ENCODE data around the gene DDX31.
A peak's percentile ranks its signal among the peaks of the same experiment; 100 is the strongest.

The DDX31 gene

DNA sequence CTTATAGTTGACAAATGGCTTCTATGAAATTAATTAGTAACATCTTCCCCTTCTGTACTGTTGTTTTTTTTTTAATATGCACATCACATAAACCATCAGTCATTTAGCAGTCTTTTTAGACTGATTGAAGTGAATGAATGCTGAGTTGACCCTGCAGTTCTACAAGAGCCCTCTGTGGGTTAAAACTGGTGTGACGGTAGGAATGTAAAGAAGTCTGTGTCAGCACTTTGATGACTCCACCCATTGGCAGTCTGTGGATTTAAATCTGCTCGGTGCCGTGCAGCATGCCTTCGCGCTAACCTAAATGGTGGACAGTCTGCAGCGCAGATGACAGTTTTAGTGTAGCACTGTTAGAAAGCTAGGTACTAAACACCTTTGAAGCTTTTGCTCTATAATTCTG lies 3.6 kb upstream of the DDX31 start:
- no peak for DNase-seq (ENCODE audit: low read depth, low spot score)

GRCh38 chr9:132672413-132672690 lies 2.6 kb upstream of the DDX31 start:
- no peak for DNase-seq (ENCODE audit: low read depth, low spot score)

DNA sequence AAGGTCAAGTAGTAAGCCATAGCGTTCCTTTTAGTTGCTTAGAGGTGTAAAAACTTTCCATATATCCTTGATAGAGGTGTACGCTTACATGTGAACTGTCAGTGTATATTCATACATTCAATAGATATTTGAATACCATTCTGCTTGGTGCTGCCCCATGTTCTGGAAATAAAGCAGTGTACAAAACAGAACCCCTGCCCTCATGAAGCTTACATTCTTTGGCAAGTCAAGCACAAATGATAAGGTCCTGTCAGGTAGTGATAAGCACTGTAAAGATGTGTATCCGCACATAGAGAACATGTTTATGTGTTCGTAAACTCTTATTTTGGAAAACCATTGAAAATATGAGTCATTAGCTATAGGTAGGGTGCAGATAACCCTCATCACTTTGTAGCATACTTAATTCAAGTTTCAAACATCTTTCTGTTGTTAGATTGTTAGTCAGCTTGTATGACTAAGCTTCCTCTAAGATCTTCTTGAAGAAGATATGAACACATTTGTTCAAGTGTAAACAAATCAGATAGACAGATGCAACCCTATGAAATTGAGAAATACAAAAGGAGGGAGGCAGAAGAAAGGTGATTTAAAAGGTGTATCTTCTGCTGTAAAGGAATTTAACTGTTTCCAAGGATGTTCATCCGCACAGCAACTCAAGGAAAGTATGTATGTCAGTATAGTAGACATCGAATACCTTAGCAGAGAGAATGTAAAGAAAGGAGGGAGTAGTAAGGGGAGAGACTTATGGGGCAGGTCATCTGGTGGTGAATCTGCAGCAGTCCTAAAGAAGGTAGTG lies 2.0 kb upstream of the DDX31 start:
- no peak for DNase-seq (ENCODE audit: low read depth, low spot score)

GRCh38 chr9:132670457-132671391 lies 941 bp upstream of the DDX31 start, which contains the start of gene GTF3C4:
TSS of gene GTF3C4 (plus strand) at chr9:132670464. CDS start at chr9:132670599, 135 bp downstream.
- DNase-seq (ENCODE audit: low read depth, low spot score), result peak; percentile 10

DNA sequence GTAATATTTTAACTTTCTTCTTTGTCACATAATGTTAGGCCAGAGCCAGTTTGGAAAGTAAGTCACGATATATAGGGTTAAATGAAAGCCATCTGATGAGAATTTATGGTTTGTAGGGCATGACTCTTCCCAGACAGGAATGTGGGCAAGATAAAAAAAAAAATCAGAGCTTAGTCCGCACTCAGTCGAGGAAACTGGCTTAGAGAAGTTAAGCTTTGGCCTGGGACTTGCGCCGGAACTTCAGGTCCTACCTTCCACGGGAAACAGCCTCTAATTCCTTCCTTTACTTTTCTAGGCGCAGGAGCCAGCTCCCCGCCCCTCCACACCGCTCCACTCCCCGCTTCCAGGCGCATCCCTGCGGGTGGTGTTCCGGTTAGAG lies 475 bp downstream of the DDX31 start:
- no peak for DNase-seq (ENCODE audit: low read depth, low spot score)

- DNase-seq (ENCODE audit: low read depth, low spot score), result no peak
These were observed 5.9 kb downstream of the DDX31 start for GRCh38 chr9:132663851-132664250.

- no peak for DNase-seq (ENCODE audit: low read depth, low spot score)
These were observed 6.7 kb downstream of the DDX31 start for GRCh38 chr9:132663117-132663516.

GRCh38 chr9:132662152-132662945 lies 7.4 kb downstream of the DDX31 start:
- DNase-seq (ENCODE audit: low read depth, low spot score), result no peak

DNA sequence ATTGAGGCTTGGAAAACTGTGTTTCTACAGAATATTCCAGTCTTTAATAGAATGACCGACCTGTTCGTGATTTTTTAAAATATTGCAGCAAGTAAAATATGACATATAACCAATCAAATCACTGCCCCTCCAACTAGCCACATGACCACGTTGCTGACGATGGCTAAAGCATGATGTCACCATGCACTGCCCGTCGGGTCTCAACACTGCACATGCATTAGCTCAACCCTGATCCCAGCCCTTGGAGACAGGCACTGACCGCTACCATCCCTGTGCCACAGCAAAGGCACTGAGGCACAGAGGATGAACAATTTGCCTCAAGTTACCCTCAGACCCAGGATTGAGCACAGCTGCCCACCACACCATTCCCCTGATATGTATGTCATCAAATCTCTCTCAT lies 13.5 kb downstream of the DDX31 start:
- no peak for DNase-seq (ENCODE audit: low read depth, low spot score)

- DNase-seq (ENCODE audit: low read depth, low spot score), result no peak
These were observed 18.5 kb downstream of the DDX31 start for GRCh38 chr9:132651259-132651658.

DNA sequence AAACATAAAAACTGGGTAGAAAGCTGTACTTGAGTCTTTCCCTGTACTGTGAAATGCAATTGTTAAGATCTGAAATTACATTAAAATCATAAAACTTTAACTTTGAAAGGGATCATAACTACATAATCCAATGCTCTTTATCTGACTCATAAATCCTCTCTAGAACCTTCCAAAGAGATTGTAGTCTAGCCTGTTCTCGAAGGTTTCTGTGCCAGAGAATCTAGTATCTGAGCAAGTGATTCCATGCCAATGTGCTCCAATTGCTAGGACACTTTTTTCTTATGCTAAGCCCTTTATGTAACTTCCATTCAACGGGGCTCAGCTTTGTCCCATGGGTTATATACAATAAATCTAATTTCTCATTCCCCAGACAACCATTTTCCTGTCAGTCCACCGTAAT lies 21.1 kb downstream of the DDX31 start:
- no peak for DNase-seq (ENCODE audit: low read depth, low spot score)

DNA sequence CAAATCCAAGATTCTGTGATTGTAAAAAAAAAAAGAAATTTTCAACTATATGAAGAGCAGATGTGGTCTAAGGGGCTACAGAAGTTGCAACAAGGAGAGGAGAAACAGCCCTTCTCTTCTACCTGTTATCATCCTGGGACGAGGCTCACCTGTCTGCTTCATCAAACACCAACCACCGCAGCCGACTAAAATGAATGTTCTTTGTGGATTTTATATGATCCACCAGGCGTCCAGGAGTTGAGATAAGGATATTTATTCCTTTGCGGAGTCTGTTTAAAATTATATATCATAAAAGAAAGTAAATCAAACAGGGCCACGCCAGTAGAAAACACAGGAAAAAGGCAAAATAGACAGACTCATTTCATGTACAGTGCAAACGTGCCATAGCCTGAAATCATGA lies 21.5 kb downstream of the DDX31 start:
- DNase-seq (ENCODE audit: low read depth, low spot score), result no peak

- no peak for DNase-seq (ENCODE audit: low read depth, low spot score)
These were observed 22.0 kb downstream of the DDX31 start for GRCh38 chr9:132647806-132648205.

GRCh38 chr9:132647355-132647754 lies 22.4 kb downstream of the DDX31 start:
- DNase-seq (ENCODE audit: low read depth, low spot score), result no peak

DNA sequence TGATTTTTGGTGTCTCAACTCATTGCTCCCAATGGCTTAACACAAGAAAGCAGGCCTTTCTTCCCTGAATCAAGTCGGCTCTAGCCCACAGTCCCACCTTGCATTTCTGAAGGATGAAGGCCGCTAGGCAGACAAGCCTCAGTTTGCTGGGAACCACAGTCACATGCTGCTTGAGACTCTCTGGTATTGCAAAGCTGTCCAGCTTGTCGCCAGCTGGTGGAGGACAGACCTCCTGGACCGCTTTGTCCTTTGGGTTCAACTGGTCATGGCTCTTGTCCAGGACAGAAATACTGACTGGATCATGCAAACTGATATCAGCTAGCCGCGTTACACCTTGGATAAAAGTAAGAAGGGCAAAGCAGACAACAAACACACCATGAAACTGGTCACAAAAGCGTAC lies 23.1 kb downstream of the DDX31 start:
- no peak for DNase-seq (ENCODE audit: low read depth, low spot score)

GRCh38 chr9:132645711-132646110 lies 24.1 kb downstream of the DDX31 start:
- no peak for DNase-seq (ENCODE audit: low read depth, low spot score)

GRCh38 chr9:132645306-132645705 lies 24.5 kb downstream of the DDX31 start:
- DNase-seq (ENCODE audit: low read depth, low spot score), result no peak

GRCh38 chr9:132644251-132644650 lies 25.5 kb downstream of the DDX31 start:
- no peak for DNase-seq (ENCODE audit: low read depth, low spot score)

- DNase-seq (ENCODE audit: low read depth, low spot score), result no peak
These were observed 28.6 kb downstream of the DDX31 start for GRCh38 chr9:132641216-132641615.

DNA sequence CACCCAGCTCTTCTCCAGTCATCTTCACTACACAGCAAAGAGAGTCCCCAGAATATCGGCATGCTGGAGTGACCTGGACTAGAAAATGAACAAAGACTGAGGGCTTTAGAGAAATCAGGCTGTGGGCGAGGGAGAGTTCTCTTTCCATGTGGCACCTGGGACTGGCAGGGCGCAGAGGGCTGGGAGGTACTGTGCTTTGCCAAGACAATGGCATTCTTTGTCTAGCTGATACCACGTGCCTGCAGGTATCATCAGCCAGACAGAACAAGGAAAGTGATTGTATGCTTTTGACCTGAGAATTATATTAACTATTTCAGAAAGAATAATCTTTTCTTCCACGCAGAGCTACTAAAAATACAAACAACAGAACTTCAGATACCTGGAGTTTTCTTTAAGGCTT lies 30.5 kb downstream of the DDX31 start:
- DNase-seq (ENCODE audit: low read depth, low spot score), result no peak

- DNase-seq (ENCODE audit: low read depth, low spot score), result no peak
These were observed 31.5 kb downstream of the DDX31 start for GRCh38 chr9:132638240-132638639.

GRCh38 chr9:132637801-132638200 lies 32.0 kb downstream of the DDX31 start:
- no peak for DNase-seq (ENCODE audit: low read depth, low spot score)
